GM12874 (cell line): ENCODE results near the gene TRIM54.

Source experiments
- CTCF ChIP-seq: IDR thresholded peaks from 2 replicates; pipeline ENCODE4 v1.5.1; 2011; ENCODE audit warnings: low read depth, mild to moderate bottlenecking, control low read depth, low read length, moderate library complexity; ENCODE audit not compliant: insufficient read depth

Gene TRIM54

GRCh38 chr2:27281855-27282559, at the start of gene TRIM54:
Gene TRIM54, plus strand, starts transcription at chr2:27282429. Its CDS starts 303 bp downstream, at chr2:27282732.
- TF ChIP-seq CTCF, result no peak

GRCh38 chr2:27233341-27233740, 48.9 kb upstream of the TRIM54 start:
- TF ChIP-seq CTCF, result no peak

- TF ChIP-seq CTCF, result no peak
Measured at GRCh38 chr2:27236136-27236535, 46.1 kb upstream of the TRIM54 start.

GRCh38 chr2:27236626-27237025, 45.6 kb upstream of the TRIM54 start:
- no peak for TF ChIP-seq CTCF

GRCh38 chr2:27237341-27237945, 44.8 kb upstream of the TRIM54 start:
- no peak for TF ChIP-seq CTCF

- no peak for TF ChIP-seq CTCF
Measured at GRCh38 chr2:27238976-27239375, 43.3 kb upstream of the TRIM54 start.

GRCh38 chr2:27240406-27240805, 41.8 kb upstream of the TRIM54 start:
- no peak for TF ChIP-seq CTCF
